Activated T-helper 9 cell treated with anti-CD3 and anti-CD28 coated beads, Interleukin-2, amount 50 U/mL, for 16 hours (primary cell): ENCODE results near the gene CPTP.

Experiments used
- DNase-seq: peaks from one replicate; pipeline ENCODE4 v3.0.0-alpha.2; 2020; ENCODE audit warnings: low read depth

The CPTP gene

GRCh38 chr1:1320666-1321448 lies 3.7 kb upstream of the CPTP start:
- DNase-seq = no peak

- DNase-seq = no peak
Measured at GRCh38 chr1:1321477-1321876, 3.1 kb upstream of the CPTP start.

GRCh38 chr1:1322418-1322817 lies 2.2 kb upstream of the CPTP start:
- DNase-seq = no peak

GRCh38 chr1:1322952-1323351 lies 1.6 kb upstream of the CPTP start:
- DNase-seq = no peak

GRCh38 chr1:1324084-1324523 lies 498 bp upstream of the CPTP start:
- no peak for DNase-seq

GRCh38 chr1:1325288-1326074 lies 879 bp downstream of the CPTP start:
- no peak for DNase-seq

- no peak for DNase-seq
Measured at GRCh38 chr1:1326075-1326605, 1.5 kb downstream of the CPTP start.

GRCh38 chr1:1327291-1327690 lies 2.7 kb downstream of the CPTP start:
- DNase-seq = no peak

GRCh38 chr1:1328254-1328653 lies 3.7 kb downstream of the CPTP start:
- no peak for DNase-seq

- no peak for DNase-seq
Measured at GRCh38 chr1:1329304-1330210, 5.0 kb downstream of the CPTP start.

GRCh38 chr1:1330366-1331067 lies 5.9 kb downstream of the CPTP start:
- no peak for DNase-seq

- DNase-seq = no peak
Measured at GRCh38 chr1:1331068-1331965, 6.7 kb downstream of the CPTP start, which contains the start of gene TAS1R3. Gene TAS1R3 (plus strand): TSS chr1:1331280. CDS start chr1:1331346, 66 bp downstream.

- no peak for DNase-seq
Measured at GRCh38 chr1:1332031-1332755, 7.6 kb downstream of the CPTP start.

GRCh38 chr1:1332774-1333480 lies 8.3 kb downstream of the CPTP start:
- DNase-seq = no peak

GRCh38 chr1:1333551-1334241 lies 9.1 kb downstream of the CPTP start:
- no peak for DNase-seq

- DNase-seq = no peak
Measured at GRCh38 chr1:1334835-1335234, 10.2 kb downstream of the CPTP start.

GRCh38 chr1:1335283-1335682 lies 10.7 kb downstream of the CPTP start:
- DNase-seq = no peak

- DNase-seq = no peak
Measured at GRCh38 chr1:1335792-1336248, 11.2 kb downstream of the CPTP start.
